Pancreas (tissue), 10 donors: ENCODE results near the gene SH3RF3. TPM values are rescaled to one million over a fixed set of nuclear protein-coding genes. Genes with fewer than 3 reads are reported as not detected.

Experiments
- ATAC-seq, 4 donors: fragments of 200-7000 bp; cut with Tn5 transposase; one replicate each; pipeline versions ENCODE4 v1.8.0 to v1.9.1; 2020; ENCODE audit warnings: mild to moderate bottlenecking in 4 of 4, moderate library complexity in 4 of 4
- DNase-seq, 6 donors: peaks; one replicate each; pipeline ENCODE4 v3.0.0-alpha.2; 2020
- FAIRE-seq: peaks from 2 replicates; lab custom pipeline; 2012; peaks lifted over from hg19 to GRCh38; lab: Jason Lieb, UNC
- H3K27ac ChIP-seq, 4 donors: fragments of 200-600 bp; sonication (generic); 1 replicate in 3 of 4; 2 replicates in 1 of 4; pipeline versions ENCODE4 v1.5.0 to v1.8.0; 2020
- H3K27me3 ChIP-seq, 4 donors: fragments of 200-600 bp; one replicate each; pipeline ENCODE4 v1.8.0; 2021
- H3K36me3 ChIP-seq, 3 donors: fragments of 200-600 bp; sonication (generic) in 1 of 3; one replicate each; pipeline versions ENCODE4 v1.5.0 to v1.8.0; 2020 to 2021
- H3K4me1 ChIP-seq, 3 donors: fragments of 200-600 bp; one replicate each; pipeline ENCODE4 v1.8.0; 2021
- H3K4me3 ChIP-seq, 4 donors: fragments of 200-600 bp; sonication (generic) in 2 of 4; one replicate each; pipeline versions ENCODE4 v1.5.0 to v1.8.0; 2020 to 2021
- H3K9me3 ChIP-seq, 4 donors: fragments of 200-600 bp; one replicate each; pipeline ENCODE4 v1.8.0; 2021
- WGBS, 2 donors: extraction: QIAGEN DNeasy Blood & Tissue Kit; methylation state at CpG; one replicate each; pipeline ENCODE4 v1.1.7; 2013; 5-methylcytosine and 5-hydroxymethylcytosine counted together
- intact Hi-C, 3 donors: fragments of 100-400 bp; cut with DNase I; formaldehyde crosslinking; loops; one replicate each; pipeline versions ENCODE4 v1.11.1 to v1.14.2; 2022
- polyA plus RNA-seq, 2 donors: library from polyadenylated mRNA; stranded (reverse); fragments of 200-250 nt; gene quantifications; one replicate each; pipeline ENCODE4 v1.2.3, GENCODE V29; 2013
- total RNA-seq, 6 donors: library from RNA; stranded (reverse); fragmentation: NEBNext Ultra II Directional in 4 of 6; extraction: Animal tissue kit (Norgen Biotek cat#: 25700) in 4 of 6; gene quantifications; one replicate each; pipeline versions ENCODE4 v1.2.1 to v1.2.4, GENCODE V29; 2021 to 2023
- TF ChIP-seq, protein P1 (sequence below), 4 donors: fragments of 200-600 bp; sonication (generic) in 3 of 4; IDR thresholded peaks; one replicate each; pipeline versions ENCODE4 v1.5.0 to v1.8.0; 2021; ENCODE audit warnings: antibody characterized with exemption in 4 of 4
- donor health status: healthy with polysubstance abuse.
- donor health status: DM: no; HTN: no; CAD: no; lungs with moderate emphysema.
- donor health status: DM: no; HTN: no; CAD: no.
- donor health status: control.
- donor health status: control.
- donor health status: Bipolar disorder and iron deficiency.
- donor health status: DM: yes; HTN: yes; CAD: no.
- donor health status: DM: no; HTN: no; CAD: no.
- donor health status: DM: no; HTN: no; CAD: no.
- donor health status: DM: yes; HTN: yes; CAD: no.

Gene SH3RF3
- total and polyA plus RNA-seq, 8 donors, result 1.1 to 3.5 (median 1.8) TPM

DNA sequence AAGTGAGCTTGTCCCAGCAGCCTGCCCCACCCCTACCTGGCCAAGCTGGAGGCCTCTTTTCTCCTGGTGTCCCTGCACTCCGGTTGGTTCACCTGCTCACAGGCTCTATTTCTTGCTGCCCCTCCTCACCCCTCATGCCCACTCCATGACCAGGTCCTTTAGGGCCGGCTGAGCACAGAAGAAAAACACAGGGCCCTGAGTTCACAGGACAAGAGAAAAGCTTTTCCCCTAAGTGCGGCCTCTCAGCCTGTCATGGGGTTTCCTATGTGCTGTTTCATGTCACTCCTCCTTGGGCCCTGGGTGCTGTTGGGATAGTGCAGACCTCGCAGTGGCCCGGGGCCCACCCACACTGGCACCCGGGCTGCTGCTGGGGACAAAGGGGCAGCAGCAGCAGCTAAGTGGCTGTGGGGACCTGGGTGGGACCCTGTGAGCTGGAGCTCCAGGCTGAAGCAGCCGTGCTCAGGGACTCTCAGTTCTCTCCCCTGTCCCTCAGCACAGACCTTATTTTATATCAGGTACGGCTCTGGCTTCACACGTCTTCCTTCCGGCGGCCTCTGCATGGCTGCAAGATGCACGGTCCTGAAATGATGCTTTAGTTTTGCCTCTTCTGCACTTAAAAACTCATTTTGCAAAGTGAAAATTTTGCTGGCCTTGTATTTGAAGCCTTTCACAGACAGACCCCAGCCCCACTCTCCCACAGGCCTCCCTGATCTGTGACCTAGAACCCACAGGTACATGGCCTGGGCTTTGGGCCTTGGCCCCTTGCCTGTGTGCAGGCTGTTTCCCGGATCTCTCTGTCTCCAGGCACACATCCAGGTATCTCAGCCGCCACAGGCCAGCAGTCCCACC lies 71.8 kb downstream of the SH3RF3 start:
- H3K4me1 ChIP-seq, result no peaks in the 10 kb centered on the region
- WGBS, 2 donors, result 78 to 84% methylated on average over 14 of the region's 14 CpGs
- TF ChIP-seq, protein P1, sequence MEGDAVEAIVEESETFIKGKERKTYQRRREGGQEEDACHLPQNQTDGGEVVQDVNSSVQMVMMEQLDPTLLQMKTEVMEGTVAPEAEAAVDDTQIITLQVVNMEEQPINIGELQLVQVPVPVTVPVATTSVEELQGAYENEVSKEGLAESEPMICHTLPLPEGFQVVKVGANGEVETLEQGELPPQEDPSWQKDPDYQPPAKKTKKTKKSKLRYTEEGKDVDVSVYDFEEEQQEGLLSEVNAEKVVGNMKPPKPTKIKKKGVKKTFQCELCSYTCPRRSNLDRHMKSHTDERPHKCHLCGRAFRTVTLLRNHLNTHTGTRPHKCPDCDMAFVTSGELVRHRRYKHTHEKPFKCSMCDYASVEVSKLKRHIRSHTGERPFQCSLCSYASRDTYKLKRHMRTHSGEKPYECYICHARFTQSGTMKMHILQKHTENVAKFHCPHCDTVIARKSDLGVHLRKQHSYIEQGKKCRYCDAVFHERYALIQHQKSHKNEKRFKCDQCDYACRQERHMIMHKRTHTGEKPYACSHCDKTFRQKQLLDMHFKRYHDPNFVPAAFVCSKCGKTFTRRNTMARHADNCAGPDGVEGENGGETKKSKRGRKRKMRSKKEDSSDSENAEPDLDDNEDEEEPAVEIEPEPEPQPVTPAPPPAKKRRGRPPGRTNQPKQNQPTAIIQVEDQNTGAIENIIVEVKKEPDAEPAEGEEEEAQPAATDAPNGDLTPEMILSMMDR (IDR thresholded peaks at IDR 0.05), result no peak
- H3K36me3 ChIP-seq, result no peaks in the 10 kb centered on the region
- DNase-seq (no peak), FAIRE-seq (no peak), ATAC-seq (no peak)
- no peak overlapping the region for H3K4me3 ChIP-seq
- intact Hi-C loops, result no loop called here
- H3K9me3 ChIP-seq, result no peaks in the 10 kb centered on the region
- no peak overlapping the region for H3K27ac ChIP-seq
- H3K27me3 ChIP-seq, result no peaks in the 10 kb centered on the region

DNA sequence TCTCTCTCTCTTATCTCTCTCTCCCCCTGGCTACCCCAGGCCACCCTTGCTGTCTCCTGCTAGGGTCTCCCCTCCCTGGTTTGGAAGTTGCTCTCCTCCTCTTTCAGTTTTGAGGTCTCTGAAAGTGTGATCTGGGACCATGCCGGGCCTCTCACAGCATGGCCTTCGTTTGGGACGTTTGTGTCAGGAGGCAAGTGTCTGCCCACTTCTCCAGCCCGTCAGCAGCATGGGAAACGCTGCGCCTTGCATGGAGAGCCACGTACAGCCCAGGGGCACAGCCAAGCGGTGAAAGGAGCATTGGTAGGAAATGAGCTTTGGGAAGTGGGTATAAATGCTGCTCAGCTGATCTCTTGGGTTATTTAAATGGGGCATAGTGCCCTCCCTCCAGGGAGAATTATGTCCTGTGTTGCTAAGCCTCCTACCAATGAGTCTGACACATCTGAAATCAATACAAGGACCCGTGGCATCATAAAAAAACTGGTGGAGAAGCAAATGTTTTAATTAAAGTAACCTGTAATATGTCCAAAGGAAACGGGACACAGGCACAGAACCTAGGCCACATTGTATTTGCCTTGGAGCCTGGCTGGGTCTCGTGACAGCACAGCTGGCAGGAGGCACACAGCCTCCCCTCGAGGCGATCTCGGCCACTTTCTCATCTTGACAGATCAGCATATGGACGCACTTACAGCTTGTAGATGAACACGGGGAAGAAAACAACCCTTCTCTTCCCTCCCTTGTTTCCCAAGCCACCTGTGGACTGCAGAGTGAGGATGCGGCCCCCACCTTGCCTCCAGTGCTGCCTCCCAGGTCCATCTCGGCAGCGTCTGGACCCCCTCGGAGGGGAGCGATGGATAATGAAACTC lies 72.7 kb downstream of the SH3RF3 start:
- intact Hi-C loops, result no loop called here
- peak in 1 of 6 donors; percentile 5 for DNase-seq
- no peaks in the 10 kb centered on the region for H3K9me3 ChIP-seq
- H3K36me3 ChIP-seq, result no peaks in the 10 kb centered on the region
- TF ChIP-seq, protein P1 (IDR thresholded peaks at IDR 0.05), result no peak
- no peak overlapping the region for H3K27ac ChIP-seq
- no peak for ATAC-seq
- WGBS, 2 donors, result 64 to 67% methylated on average over 21 of the region's 21 CpGs
- H3K4me1 ChIP-seq, result no peaks in the 10 kb centered on the region
- H3K27me3 ChIP-seq, result no peaks in the 10 kb centered on the region
- H3K4me3 ChIP-seq, result no peak overlapping the region
- FAIRE-seq, result no peak

DNA sequence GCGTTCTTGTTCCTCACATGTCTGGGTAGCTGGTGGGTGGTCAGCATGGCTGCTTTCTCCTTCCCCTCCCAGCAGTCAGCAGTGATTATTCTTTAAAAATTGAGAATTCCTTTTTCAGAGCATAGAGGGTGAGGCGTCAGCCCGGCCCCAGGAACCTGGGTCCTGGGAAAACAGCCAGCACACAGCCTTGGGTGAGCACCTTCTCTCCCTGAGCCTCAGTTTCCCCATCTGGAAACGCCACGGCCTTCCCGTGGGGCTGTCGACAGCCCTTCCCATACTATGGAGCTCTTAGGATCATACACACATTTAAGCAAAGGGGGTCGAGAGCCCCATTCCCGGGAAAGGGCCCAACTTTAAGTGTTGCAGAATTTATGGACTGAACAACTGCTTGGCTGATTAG lies 73.5 kb downstream of the SH3RF3 start:
- no peaks in the 10 kb centered on the region for H3K4me1 ChIP-seq
- ATAC-seq (no peak), FAIRE-seq (no peak), DNase-seq (peak in 1 of 6 donors; percentile 8)
- H3K27ac ChIP-seq, result no peak overlapping the region
- no peaks in the 10 kb centered on the region for H3K27me3 ChIP-seq
- intact Hi-C loops, result no loop called here
- no peaks in the 10 kb centered on the region for H3K36me3 ChIP-seq
- WGBS, 2 donors, result 80 to 84% methylated on average over 9 of the region's 9 CpGs
- no peak overlapping the region for H3K4me3 ChIP-seq
- TF ChIP-seq, protein P1 (IDR thresholded peaks at IDR 0.05), result no peak
- H3K9me3 ChIP-seq, result no peaks in the 10 kb centered on the region

DNA sequence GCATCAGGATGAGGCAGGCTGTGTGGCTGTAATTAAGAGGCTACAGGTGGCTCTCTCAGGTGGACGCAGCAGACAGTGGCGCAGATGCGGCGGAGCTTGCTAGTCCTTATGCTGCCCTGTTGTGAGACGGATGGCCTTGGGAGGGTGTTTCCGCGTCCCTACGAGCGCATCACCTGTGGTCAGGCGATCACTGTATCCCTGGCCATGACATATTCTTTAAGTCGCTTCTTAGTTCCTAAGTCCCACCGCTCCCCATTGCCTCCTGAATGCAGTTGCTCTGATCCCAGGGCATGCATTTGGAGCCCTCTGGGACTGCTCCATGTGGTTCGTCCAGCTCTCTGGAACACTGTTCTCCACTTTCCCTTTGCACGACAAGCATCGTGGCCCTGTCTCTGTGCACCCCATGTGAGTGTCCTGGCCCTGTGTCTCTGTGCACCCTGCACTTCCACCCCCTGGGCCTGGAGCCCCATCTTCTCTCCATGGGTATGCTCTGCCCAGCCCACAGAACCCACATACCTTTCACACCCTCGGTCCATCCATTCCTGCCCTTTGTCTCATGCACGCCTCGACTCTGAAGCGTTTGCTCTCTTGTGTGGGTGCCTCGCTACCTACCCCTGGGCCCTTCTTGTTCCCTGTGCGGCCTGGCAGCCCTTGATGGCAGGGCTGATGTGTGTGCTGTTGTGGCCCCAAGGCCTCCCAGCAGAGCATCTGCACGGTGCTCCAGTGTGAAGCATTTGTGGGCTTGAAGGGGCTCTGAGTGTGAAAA lies 74.4 kb downstream of the SH3RF3 start:
- no peak overlapping the region for H3K4me3 ChIP-seq
- no peaks in the 10 kb centered on the region for H3K4me1 ChIP-seq
- no peaks in the 10 kb centered on the region for H3K27me3 ChIP-seq
- intact Hi-C loops, result no loop called here
- no peaks in the 10 kb centered on the region for H3K9me3 ChIP-seq
- no peak for DNase-seq
- no peak for FAIRE-seq
- no peaks in the 10 kb centered on the region for H3K36me3 ChIP-seq
- TF ChIP-seq, protein P1 (IDR thresholded peaks at IDR 0.05), result no peak
- no peak overlapping the region for H3K27ac ChIP-seq
- 88 to 93% methylated on average over 22 of the region's 22 CpGs for WGBS, 2 donors
- no peak for ATAC-seq
